GM23248 (cell line): ENCODE results near the gene PPM1H.

Source experiments
- EZH2 ChIP-seq: fragments of 200-600 bp; sonication (generic); IDR thresholded peaks from 2 replicates; pipeline ENCODE4 v1.6.1; 2018; ENCODE audit warnings: antibody characterized with exemption, mild to moderate bottlenecking; ENCODE audit not compliant: insufficient read depth, poor library complexity, severe bottlenecking
- EZH2phosphoT487 ChIP-seq: fragments of 200-600 bp; sonication (generic); IDR thresholded peaks from 2 replicates; pipeline ENCODE4 v1.6.1; 2018; ENCODE audit warnings: antibody characterized with exemption, moderate library complexity, mild to moderate bottlenecking, low read depth; ENCODE audit not compliant: insufficient read depth

DNA sequence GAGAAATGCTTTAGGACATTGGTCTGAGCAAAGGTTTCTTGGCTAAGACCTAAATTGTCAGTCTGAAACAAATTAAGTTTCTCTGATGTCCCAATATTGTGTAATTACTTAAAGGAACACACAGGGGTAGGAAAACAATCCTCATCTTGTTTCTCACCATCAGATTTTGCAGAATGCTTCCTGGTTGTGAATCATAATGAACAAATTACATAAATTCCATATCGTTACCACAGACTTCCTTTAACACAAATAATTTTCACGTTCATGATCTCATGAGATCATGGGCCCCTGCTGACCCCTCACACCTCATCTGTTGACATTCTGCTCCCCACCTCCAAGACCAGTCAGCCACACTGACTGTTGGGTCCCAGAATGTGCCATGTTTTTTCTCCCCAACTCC lies 274.2 kb downstream of the PPM1H start:
- TF ChIP-seq EZH2 (no peak), EZH2phosphoT487 (no peak)
